CD4-positive, alpha-beta T cell treated with Interleukin-2 at 100 ng/mL for 4 hours (primary cell): Measurements from ENCODE around the gene GRK7.
"Not testable (repeated sequence)": the region's sequence is repeated elsewhere in the genome, so short reads cannot be mapped to it uniquely, and the experiment has no call there.

Source experiments
- DNase-seq: peaks from one replicate; pipeline ENCODE4 v3.0.0-alpha.2; 2020; ENCODE audit warnings: low spot score

The GRK7 gene

DNA sequence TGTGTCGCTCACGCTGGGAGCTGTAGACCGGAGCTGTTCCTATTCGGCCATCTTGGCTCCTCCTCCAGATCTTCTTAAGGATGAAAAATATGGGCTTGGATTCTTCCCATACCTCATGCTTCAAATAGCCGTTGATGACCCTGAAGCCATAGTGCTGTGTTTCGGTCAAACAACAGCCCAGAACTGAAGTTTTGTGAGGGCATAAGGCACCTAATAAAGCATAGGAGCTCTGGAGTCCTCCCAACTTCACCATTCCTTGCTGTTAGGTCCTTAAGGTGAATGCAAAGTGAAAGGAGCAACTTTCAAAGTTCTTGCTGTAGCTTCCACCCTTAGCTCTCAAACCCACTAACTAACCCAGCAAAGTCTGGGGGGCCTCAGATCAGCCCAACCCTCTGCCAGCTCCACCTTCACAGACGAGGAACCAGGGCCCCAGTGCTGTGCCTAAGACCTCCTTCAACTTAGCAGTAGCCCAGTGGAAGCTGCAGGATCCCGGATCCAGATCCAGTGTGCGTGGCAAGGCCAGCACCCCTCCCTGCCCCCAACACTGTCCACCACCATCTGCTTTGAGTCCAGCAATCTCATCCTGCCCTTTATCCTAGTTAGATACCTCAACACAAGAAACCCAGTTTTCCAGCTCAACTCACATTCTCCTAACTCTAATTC is at the start of gene GRK7:
GRK7 (plus strand) TSS at position 321 of the 663 bp plus-strand sequence. CDS start 14,877 bp downstream, outside the sequence.
- DNase-seq, result no peak

DNA sequence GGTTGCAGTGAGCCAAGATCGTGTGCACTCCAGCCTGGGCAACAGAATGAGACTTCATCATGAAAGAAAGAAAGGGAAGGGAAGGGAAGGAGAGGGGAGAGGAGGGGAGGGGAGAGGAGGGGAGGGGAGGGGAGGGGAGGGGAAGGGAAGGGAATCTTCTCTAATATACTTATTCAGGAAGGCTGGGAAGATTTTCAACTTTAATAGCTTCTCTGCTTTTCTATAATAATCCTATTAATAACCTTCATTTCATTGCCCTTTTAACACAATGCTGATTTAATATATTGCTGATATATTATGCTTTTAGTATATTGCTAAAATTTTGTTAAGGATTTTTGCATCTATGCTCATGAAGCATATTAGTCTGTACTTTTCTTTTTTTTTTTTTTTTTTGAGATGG is 48.5 kb upstream of the GRK7 start:
- DNase-seq, result no peak

GRCh38 chr3:141722081-141722480 is 41.1 kb upstream of the GRK7 start:
- DNase-seq, result no peak

DNA sequence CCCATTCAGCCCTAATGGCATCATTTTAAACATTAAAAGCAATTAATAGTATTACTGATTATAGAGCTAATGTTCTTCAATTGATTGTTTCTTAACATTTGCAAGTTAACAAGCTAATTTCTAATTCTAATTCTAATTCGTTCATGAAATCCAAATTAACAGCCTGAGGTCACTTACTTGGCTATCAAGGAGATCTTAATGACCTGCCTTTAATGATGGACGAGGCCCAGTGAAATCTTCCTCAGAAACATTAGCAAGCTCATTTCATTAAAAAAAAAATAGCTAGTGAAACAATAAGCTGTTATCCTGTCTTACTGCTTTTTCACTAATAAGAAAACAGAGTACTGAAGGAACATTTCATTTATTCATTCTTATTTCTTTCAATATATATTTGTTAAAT is 40.6 kb upstream of the GRK7 start:
- DNase-seq, result no peak

DNA sequence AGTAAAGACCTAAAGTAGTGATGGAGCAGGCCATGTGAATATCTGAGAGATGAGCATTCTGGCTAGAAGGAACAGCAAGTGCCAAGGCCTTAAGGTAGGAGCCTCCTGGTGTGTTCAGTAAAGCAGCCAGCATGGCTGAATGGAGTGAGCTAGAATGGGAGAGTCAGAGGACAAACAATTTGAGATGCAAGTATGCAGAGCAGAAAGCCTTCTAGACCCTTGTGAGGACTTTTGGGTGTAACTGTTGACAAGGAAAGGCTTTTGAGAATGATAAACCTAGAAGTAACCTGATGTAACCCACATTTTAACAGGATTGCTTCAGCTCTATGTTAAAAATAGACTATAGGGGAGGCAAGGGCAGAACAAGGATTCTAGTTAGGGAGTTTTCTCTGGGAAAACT is 40.0 kb upstream of the GRK7 start:
- DNase-seq, result no peak

DNA sequence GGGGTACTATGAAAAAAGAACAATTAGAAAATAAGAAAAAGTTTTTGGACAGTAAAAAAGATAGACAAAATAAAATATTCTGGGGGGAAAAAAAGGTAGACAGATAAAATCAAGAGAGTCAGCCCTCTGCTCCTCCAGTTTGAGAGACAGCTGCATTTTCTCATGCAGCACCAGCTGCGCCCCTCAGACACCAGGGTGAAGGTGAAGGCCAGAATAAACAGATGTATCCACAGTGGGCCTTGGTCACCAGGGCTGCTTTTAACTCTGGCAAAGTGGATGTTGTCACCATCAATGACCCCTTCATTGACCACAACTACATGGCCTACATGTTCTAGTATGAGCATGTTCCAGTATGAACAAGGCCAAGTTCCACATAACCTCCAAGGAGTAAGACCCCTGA is 39.0 kb upstream of the GRK7 start:
- no peak for DNase-seq

GRCh38 chr3:141725036-141725435 is 38.2 kb upstream of the GRK7 start:
- no peak for DNase-seq

- no peak for DNase-seq
These were observed 36.7 kb upstream of the GRK7 start for GRCh38 chr3:141726483-141726882.

GRCh38 chr3:141728355-141728892 is 34.8 kb upstream of the GRK7 start:
- DNase-seq, result no peak

DNA sequence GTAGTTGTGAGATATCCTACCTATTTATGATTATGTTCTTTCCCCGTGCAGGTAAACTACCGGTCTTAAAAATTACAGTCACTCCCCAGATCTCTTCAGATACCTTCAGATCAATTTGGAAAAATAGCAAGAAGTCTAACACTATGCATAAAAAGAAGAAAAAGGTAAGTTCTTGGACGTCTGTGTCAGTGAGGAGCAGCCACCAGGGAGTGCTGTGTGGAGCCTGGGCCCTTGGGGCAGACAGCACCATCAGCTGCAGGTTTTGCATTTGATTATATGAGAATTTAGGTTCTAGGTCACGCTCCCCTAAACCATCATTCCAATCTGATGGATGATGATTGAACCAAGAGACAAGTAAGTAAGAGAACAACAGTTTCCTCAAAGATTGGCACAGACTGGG is 34.0 kb upstream of the GRK7 start:
- DNase-seq, result no peak

DNA sequence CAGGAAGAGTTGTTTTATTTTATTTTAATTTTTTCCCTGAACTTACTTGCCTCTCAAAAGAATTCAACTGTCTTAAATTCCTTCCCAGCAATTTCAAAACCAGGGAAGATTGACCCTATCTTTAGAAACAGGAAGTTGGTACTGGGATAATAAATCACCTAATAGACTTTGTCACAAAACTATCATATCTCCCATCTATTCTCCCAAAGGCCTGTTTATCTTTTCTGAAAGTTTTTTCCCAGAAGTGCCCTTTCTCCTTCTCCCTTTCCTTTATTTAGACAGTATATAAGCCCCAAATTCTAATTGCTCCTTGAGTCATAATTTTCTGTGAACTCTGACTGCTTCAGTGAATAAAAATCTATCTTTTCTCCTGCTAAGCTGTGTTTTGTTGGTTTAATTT is 28.0 kb upstream of the GRK7 start:
- DNase-seq, result no peak

DNA sequence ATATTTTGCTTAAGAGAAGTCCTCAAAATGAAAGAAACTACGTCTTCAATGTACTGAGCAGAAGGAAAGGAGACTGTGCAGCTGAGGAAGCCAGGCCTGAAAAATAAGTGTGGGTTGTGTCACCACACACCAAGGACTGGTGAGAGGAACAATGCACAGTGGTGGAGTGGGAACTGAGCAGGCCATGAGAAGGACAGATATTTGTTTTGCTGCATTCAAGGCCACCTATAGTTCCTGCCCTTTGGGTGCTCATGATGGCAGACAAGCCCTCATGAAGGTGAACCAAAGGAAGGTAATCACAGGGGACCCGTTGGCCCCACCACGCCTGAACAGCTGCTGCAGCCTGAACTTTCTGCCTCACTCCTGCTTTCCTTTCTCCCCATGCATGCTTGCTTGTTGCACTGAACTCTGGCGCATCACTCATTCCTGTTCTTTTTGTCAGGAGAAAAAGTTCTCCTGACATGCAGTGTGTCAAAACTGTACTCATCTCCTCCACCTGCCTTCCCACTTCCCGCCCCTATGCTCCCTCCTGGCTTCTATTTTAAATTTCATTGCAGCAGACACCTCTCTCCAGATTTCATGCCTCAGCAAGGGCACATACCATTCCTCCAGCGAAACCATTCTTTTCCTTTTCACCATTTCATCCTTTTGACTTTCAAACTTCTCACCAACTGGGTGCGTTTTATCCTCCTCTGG is 27.3 kb upstream of the GRK7 start:
- no peak for DNase-seq

GRCh38 chr3:141737093-141737492 is 26.1 kb upstream of the GRK7 start:
- no peak for DNase-seq

- DNase-seq, result no peak
These were observed 25.6 kb upstream of the GRK7 start for GRCh38 chr3:141737678-141738021.

- DNase-seq, result peak; percentile 98
These were observed 25.0 kb upstream of the GRK7 start, which contains the start of gene RNF7 for GRCh38 chr3:141738022-141738890. Gene RNF7, plus strand, starts transcription at chr3:141738298. Its CDS starts 44 bp downstream, at chr3:141738342.

DNA sequence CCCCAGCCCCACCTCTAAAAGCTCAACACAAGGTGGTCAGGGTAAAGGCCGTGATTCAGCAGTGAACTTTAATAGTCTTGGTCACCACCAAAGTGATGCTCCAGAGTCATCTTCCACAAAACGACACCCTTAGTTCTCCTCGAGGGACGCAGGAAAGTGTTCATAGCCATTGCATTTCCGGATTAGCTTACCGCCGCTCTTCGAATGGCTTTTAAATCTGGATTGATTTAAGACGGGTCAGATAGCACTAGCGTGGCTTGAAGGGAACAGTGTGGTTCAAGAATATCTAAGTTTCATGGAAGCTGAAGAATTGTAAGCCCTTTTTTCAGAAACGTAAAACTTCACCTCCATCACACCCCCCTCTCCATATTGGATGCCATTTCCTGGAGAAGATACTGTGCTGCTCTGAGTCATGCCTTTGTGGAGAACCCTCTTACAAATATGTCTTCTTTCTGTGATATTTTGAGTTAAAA is 24.3 kb upstream of the GRK7 start:
- DNase-seq, result peak; percentile 50

DNA sequence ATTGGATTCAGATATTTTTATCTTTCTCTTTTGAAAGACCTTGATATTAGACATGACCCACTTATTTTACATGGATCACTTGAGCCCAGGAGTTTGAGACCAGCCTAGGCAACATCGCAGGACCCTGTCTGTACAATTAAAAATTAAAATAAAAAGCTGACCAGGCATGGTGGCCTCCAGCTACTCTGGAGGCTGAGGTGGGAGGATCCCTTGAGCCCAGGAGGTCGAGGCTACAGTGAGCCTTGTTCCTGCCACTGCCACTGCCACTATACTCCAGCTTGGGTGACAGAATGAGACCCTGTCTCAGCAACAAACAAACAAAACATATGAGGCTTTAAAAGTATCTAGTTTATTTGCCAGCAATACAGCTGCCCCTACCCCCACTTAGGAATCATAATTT is 23.5 kb upstream of the GRK7 start:
- no peak for DNase-seq

- no peak for DNase-seq
These were observed 22.9 kb upstream of the GRK7 start for GRCh38 chr3:141740349-141740748.

- DNase-seq, result no peak
These were observed 19.9 kb upstream of the GRK7 start for GRCh38 chr3:141743305-141743704.

DNA sequence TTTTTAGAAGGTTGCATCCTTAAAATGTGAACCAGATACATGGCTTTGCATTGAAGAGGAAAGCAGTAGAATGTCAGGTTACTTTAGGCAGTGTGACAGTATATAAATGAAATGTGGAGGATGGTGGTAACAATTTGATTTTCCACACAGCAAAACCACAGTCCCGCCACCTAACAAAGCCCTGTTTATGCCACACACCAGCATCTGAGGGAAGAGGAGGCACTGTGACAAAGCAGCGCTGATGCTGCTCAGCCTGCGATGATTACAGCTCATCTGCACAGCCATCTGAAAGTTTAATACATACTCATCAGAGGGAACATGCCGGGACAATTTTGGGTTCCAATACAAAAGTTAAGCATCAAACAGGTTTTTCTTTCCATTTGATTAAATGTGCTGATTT is 16.2 kb upstream of the GRK7 start:
- no peak for DNase-seq

GRCh38 chr3:141753399-141753798 is 9.8 kb upstream of the GRK7 start:
- DNase-seq, result no peak

DNA sequence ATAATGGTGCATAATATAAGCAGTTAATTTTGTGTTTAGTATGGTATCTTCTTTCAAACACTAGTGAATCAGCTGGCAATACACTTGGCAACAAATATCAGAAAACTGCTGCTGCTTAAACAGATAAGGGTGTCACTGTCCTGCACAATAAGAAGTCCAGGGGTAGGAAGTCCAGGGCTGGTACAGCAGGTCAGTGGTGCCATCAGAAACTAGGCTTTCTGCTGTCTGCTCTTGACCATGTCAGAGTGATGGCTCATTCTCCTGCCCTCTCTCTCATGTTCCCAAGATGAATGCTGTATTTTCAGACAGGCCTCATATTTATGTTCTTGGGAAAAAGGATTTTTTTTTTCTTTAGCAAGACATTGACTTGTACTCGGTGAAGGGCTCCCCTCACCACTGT is 9.2 kb upstream of the GRK7 start:
- DNase-seq, result no peak

DNA sequence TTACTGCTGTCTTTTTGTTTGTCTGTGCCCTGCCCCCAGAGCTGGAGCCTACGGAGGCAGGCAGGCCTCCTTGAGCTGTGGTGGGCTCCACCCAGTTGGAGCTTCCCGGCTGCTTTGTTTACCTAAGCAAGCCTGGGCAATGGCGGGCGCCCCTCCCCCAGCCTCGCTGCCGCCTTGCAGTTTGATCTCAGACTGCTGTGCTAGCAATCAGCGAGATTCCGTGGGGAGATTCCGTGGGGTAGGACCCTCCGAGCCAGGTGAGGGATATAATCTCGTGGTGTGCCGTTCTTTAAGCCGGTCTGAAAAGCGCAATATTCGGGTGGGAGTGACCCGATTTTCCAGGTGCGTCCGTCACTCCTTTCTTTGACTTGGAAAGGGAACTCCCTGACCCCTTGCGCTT is 656 bp upstream of the GRK7 start:
- not testable (repeated sequence) for DNase-seq
